GM12878 (cell line): ENCODE data around the gene RIPOR1. TPM values are rescaled to one million over a fixed set of nuclear protein-coding genes. Genes with fewer than 3 reads are reported as not detected.

ENCODE experiments used
- ATAC-seq: fragments of 200-7000 bp; cut with Tn5 transposase; 3 replicates; pipeline ENCODE4 v1.9.1; 2020; ENCODE audit warnings: mild to moderate bottlenecking, moderate library complexity
- BruUV-seq: library from RNA; stranded (reverse); fragments of 400-500 nt; replicated peaks from 2 replicates; lab custom pipeline; 2021; lab: Mats Ljungman, UMichigan
- CTCF ChIA-PET: fragments of 300-600 bp; sonication (Branson Sonifier 250); formaldehyde crosslinking; extraction: SDS; loops from one replicate; lab custom pipeline; 2021; ENCODE audit warnings: inconsistent platforms; lab: Yijun Ruan, JAX
- POLR2A ChIA-PET: fragments of 350-600 bp; formaldehyde crosslinking; extraction: SDS; loops from one replicate; lab custom pipeline; 2021; ENCODE audit warnings: inconsistent platforms; lab: Charles Lee
- RAD21 ChIA-PET: fragments of 300-600 bp; sonication (Branson Sonifier 250); formaldehyde crosslinking; loops from one replicate; lab custom pipeline; 2023; ENCODE audit warnings: antibody characterized with exemption; ENCODE audit not compliant: unreplicated experiment; lab: Charles Lee
- SMC1A ChIA-PET: fragments of 300-600 bp; sonication (Branson Sonifier 250); formaldehyde crosslinking; loops from one replicate; lab custom pipeline; 2023; ENCODE audit not compliant: unreplicated experiment, uncharacterized antibody; lab: Charles Lee
- DNase-seq: peaks from one replicate; pipeline ENCODE4 v3.0.0-alpha.2; 2011; ENCODE audit warnings: low read depth, low spot score
- FAIRE-seq: peaks from 3 replicates; lab custom pipeline; 2011; peaks lifted over from hg19 to GRCh38; lab: Jason Lieb, UNC
- H2AFZ ChIP-seq: 2 replicates; pipeline ENCODE4 v1.6.0; 2011; ENCODE audit warnings: low read depth, low read length, control low read depth; ENCODE audit not compliant: control insufficient read depth
- H3K27ac ChIP-seq: 2 replicates; pipeline ENCODE4 v1.5.1; 2011; ENCODE audit warnings: control low read depth; ENCODE audit not compliant: control insufficient read depth, insufficient read depth
- H3K27me3 ChIP-seq, 2 experiments: replicated peaks in 1 of 2; 2 replicates each; pipeline versions ENCODE4 v1.6.0 to v1.6.1; 2011; ENCODE audit warnings: low read length in 1 of 2; ENCODE audit not compliant: control insufficient read depth in 2 of 2, insufficient read depth in 2 of 2
- H3K36me3 ChIP-seq, 2 experiments: 2 replicates each; pipeline ENCODE4 v1.5.1; 2011; ENCODE audit warnings: low read length in 1 of 2; ENCODE audit not compliant: control insufficient read depth in 2 of 2, insufficient read depth in 2 of 2
- H3K4me1 ChIP-seq: 2 replicates; pipeline ENCODE4 v1.6.1; 2011; ENCODE audit warnings: mild to moderate bottlenecking, low read length, moderate library complexity, mixed read lengths; ENCODE audit not compliant: control insufficient read depth, insufficient read depth
- H3K4me2 ChIP-seq: 2 replicates; pipeline ENCODE4 v1.6.0; 2011; ENCODE audit warnings: control low read depth; ENCODE audit not compliant: control insufficient read depth, insufficient read depth
- H3K4me3 ChIP-seq: fragments of 200-600 bp; sonication (generic); 2 replicates; pipeline ENCODE4 v1.5.1; 2016
- H3K79me2 ChIP-seq: 2 replicates; pipeline ENCODE4 v1.6.0; 2011; ENCODE audit warnings: low read length; ENCODE audit not compliant: control insufficient read depth, insufficient read depth
- H3K9ac ChIP-seq: 2 replicates; pipeline ENCODE4 v1.8.0; 2011; ENCODE audit warnings: low read length, control low read depth, mixed read lengths; ENCODE audit not compliant: control insufficient read depth, insufficient read depth
- H3K9me3 ChIP-seq: replicated peaks from 3 replicates; pipeline ENCODE4 v1.5.1; 2011; ENCODE audit warnings: mild to moderate bottlenecking, low read length; ENCODE audit not compliant: control insufficient read depth, insufficient read depth
- H4K20me1 ChIP-seq: 2 replicates; pipeline ENCODE4 v1.6.0; 2011; ENCODE audit not compliant: control insufficient read depth, insufficient read depth
- ETV6 ChIP-seq, 2 experiments: fragments of 450-650 bp in 1 of 2; IDR thresholded peaks in 1 of 2; conservative IDR thresholded peaks in 1 of 2; 2 replicates each; pipeline ENCODE4 v1.6.1; 2014; ENCODE audit warnings: antibody characterized with exemption in 1 of 2, borderline replicate concordance in 1 of 2, low read depth in 1 of 2, mild to moderate bottlenecking in 1 of 2, moderate library complexity in 1 of 2
- KDM1A ChIP-seq: fragments of 200-600 bp; sonication (generic); IDR thresholded peaks from 2 replicates; pipeline ENCODE4 v1.6.1; 2016; ENCODE audit warnings: borderline replicate concordance
- MXI1 ChIP-seq: fragments of 150-350 bp; IDR thresholded peaks from 2 replicates; pipeline ENCODE4 v1.6.1; 2011; ENCODE audit warnings: low read depth, mild to moderate bottlenecking, inconsistent platforms, low read length, improper control_type of control experiment
- POU2F2 ChIP-seq: IDR thresholded peaks from 3 replicates; pipeline ENCODE4 v1.6.1; 2011; ENCODE audit warnings: low read depth, mild to moderate bottlenecking, low read length, borderline replicate concordance
- RB1 ChIP-seq: fragments of 450-650 bp; formaldehyde crosslinking; IDR thresholded peaks from 2 replicates; pipeline ENCODE4 v1.6.1; 2017; ENCODE audit warnings: mild to moderate bottlenecking, borderline replicate concordance
- RBBP5 ChIP-seq: fragments of 200-600 bp; sonication (generic); conservative IDR thresholded peaks from 2 replicates; pipeline ENCODE4 v1.6.1; 2016
- SMARCA5 ChIP-seq: fragments of 450-650 bp; IDR thresholded peaks from 2 replicates; pipeline ENCODE4 v1.6.1; 2017; ENCODE audit warnings: mild to moderate bottlenecking
- YY1 ChIP-seq: IDR thresholded peaks from 2 replicates; pipeline ENCODE4 v1.6.1; 2011; ENCODE audit warnings: low read depth, mild to moderate bottlenecking, low read length
- WGBS: methylation state at CpG from one replicate; pipeline ENCODE4 v1.1.6; 2016; ENCODE audit warnings: low lambda C conversion rate; ENCODE audit not compliant: insufficient replicate concordance, insufficient coverage; ENCODE audit errors: missing lambda C conversion rate; 5-methylcytosine and 5-hydroxymethylcytosine counted together
- in situ Hi-C: fragments of 300-500 bp; cut with MboI; formaldehyde crosslinking; loops from 9 replicates; pipeline ENCODE4 v1.14.3; 2018; ENCODE audit warnings: mixed read lengths
- intact Hi-C: fragments of 100-400 bp; cut with micrococcal nuclease; formaldehyde crosslinking; loops from one replicate; pipeline ENCODE4 v1.14.2; 2022; ENCODE audit not compliant: unreplicated experiment
- polyA plus RNA-seq, 11 experiments: library from polyadenylated mRNA; depleted of rRNA in 4 of 11; unstranded in 6 of 11; stranded (reverse) in 5 of 11; fragments of >200 nt; fragmentation: Nextera tagmentation in 4 of 11; fragmentation: Illumina TruSeq in 1 of 11; extraction: Ambion mirVana in 4 of 11; extraction: Trizol in 1 of 11; gene quantifications; 1 replicate in 1 of 11; 2 replicates in 10 of 11; pipeline versions ENCODE4 v1.2.1 to v1.2.3, GENCODE V29; 2011 to 2016; ENCODE audit warnings: inconsistent platforms in 2 of 11, missing spikeins in 2 of 11, low read depth in 1 of 11
- total RNA-seq, 4 experiments: library from RNA; depleted of rRNA in 3 of 4; stranded (reverse); fragments of >200 nt in 3 of 4; fragmentation: Illumina TruSeq in 1 of 4; extraction: Trizol in 1 of 4; gene quantifications; 2 replicates each; pipeline versions ENCODE4 v1.2.1 to v1.2.3, GENCODE V29; 2013 to 2021
- TF ChIP-seq, protein P1 (sequence below): IDR thresholded peaks from 2 replicates; pipeline ENCODE4 v1.6.1; 2012; ENCODE audit warnings: low read depth, low read length, improper control_type of control experiment
- TF ChIP-seq, protein P2 (sequence below): fragments of 450-650 bp; IDR thresholded peaks from 2 replicates; pipeline ENCODE4 v1.6.1; 2017; ENCODE audit warnings: borderline replicate concordance
- TF ChIP-seq, protein P3 (sequence below): IDR thresholded peaks from 2 replicates; pipeline ENCODE4 v1.6.1; 2011; ENCODE audit warnings: low read depth, low read length, improper control_type of control experiment, borderline replicate concordance
- TF ChIP-seq, protein P4 (sequence below): fragments of 450-650 bp; IDR thresholded peaks from 2 replicates; pipeline ENCODE4 v1.6.1; 2017; ENCODE audit warnings: low read depth, mild to moderate bottlenecking, moderate library complexity
- TF ChIP-seq, protein P5 (sequence below): fragments of 450-650 bp; IDR thresholded peaks from 2 replicates; pipeline ENCODE4 v1.6.1; 2016; ENCODE audit warnings: mild to moderate bottlenecking, moderate library complexity, borderline replicate concordance

RIPOR1 gene
- total and polyA plus RNA-seq, 10 of the 15 experiments (the other 5 are each of a cell fraction or from before 2014, with no cell fraction given), result 0.13 to 28.5 (median 7.0) TPM

DNA sequence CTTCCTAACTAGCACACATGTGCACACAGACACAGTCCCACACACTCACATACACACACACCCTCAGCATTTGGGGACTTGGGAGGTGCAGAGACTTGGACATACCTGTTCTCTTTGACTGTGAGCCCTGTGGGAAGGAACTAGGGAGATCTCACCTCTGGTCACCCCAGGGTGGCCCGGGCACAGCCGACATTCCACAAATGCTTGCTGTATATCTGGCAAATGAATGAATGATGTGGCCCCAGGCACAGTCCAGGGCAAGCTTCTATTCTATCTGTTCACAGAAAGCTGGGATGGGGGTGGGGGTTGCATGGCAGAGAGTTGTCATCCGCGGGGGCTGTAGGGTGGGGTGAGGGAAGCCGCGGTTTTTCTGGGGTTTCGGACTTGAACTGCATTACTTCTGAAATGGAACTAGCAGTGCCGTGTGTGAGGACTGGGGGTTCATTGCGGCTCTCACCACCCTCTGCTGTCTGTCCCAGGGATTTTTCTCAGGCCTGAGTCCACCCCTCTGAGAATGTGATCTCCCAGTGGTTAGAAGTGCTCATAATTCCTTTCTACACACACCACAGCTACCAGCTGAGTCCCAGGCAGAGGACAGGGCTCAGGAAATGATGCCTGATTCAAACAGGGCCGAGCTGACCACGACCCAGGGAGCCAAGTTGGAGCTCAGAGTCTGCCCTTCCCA is 3.3 kb upstream of the RIPOR1 start:
- POLR2A ChIA-PET, result no interaction called here
- 68% methylated on average over 11 of the region's 11 CpGs for WGBS
- CTCF ChIA-PET, result interaction anchor here (0.7 to 2.2 kb wide), 10 partner anchors 10 to 291 kb away, joined by 3 to 10 read pairs (median 4); partner anchors contain the start of genes C16orf86 and ENKD1
- Histone ChIP-seq H3K9me3 (no peaks in the 10 kb centered on the region), H4K20me1 (no peaks in the 10 kb centered on the region), H3K36me3 (no peaks in the 10 kb centered on the region), H2AFZ (no peak overlapping the region), H3K4me1 (peaks cover 18% of the 10 kb centered on the region), H3K4me3 (no peak overlapping the region), H3K4me2 (no peak overlapping the region), H3K27me3 (no peaks in the 10 kb centered on the region), H3K9ac (no peak overlapping the region), H3K79me2 (no peaks in the 10 kb centered on the region; the same call in none of the 2 replicates), H3K27ac (no peak overlapping the region)
- intact Hi-C loops (loop anchor here (10.0 kb wide), 1 partner anchor 399 kb away; no protein-coding TSS in a partner anchor), in situ Hi-C loops (no loop called here)
- RAD21 ChIA-PET, result interaction anchor here (0.6 to 1.5 kb wide), 3 partner anchors 11 to 142 kb away, joined by 3 to 4 read pairs (median 3); no protein-coding TSS in a partner anchor
- no TSS peak for BruUV-seq
- no peak for ATAC-seq
- SMC1A ChIA-PET, result interaction anchor here (0.9 to 2.1 kb wide), 2 partner anchors 10 to 194 kb away, joined by 3 to 4 read pairs; partner anchors contain the start of gene GFOD2
- FAIRE-seq, result no peak
- DNase-seq, result no peak
- TF ChIP-seq YY1 (no peak), KDM1A (no peak), SMARCA5 (no peak), RBBP5 (no peak), MXI1 (no peak), POU2F2 (no peak), ETV6 (conservative IDR thresholded peaks at IDR 0.05 in 1 of 2, IDR thresholded peaks at IDR 0.05 in 1 of 2; ENCODE audit: borderline replicate concordance in 1 of 2, low read depth in 1 of 2) (no peak), RB1 (no peak)
- TF ChIP-seq, protein P1, sequence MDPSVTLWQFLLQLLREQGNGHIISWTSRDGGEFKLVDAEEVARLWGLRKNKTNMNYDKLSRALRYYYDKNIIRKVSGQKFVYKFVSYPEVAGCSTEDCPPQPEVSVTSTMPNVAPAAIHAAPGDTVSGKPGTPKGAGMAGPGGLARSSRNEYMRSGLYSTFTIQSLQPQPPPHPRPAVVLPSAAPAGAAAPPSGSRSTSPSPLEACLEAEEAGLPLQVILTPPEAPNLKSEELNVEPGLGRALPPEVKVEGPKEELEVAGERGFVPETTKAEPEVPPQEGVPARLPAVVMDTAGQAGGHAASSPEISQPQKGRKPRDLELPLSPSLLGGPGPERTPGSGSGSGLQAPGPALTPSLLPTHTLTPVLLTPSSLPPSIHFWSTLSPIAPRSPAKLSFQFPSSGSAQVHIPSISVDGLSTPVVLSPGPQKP, result no peak
- TF ChIP-seq, protein P2, sequence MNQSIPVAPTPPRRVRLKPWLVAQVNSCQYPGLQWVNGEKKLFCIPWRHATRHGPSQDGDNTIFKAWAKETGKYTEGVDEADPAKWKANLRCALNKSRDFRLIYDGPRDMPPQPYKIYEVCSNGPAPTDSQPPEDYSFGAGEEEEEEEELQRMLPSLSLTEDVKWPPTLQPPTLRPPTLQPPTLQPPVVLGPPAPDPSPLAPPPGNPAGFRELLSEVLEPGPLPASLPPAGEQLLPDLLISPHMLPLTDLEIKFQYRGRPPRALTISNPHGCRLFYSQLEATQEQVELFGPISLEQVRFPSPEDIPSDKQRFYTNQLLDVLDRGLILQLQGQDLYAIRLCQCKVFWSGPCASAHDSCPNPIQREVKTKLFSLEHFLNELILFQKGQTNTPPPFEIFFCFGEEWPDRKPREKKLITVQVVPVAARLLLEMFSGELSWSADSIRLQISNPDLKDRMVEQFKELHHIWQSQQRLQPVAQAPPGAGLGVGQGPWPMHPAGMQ, result no peak
- TF ChIP-seq, protein P3, sequence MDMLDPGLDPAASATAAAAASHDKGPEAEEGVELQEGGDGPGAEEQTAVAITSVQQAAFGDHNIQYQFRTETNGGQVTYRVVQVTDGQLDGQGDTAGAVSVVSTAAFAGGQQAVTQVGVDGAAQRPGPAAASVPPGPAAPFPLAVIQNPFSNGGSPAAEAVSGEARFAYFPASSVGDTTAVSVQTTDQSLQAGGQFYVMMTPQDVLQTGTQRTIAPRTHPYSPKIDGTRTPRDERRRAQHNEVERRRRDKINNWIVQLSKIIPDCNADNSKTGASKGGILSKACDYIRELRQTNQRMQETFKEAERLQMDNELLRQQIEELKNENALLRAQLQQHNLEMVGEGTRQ, result no peak
- TF ChIP-seq, protein P4, sequence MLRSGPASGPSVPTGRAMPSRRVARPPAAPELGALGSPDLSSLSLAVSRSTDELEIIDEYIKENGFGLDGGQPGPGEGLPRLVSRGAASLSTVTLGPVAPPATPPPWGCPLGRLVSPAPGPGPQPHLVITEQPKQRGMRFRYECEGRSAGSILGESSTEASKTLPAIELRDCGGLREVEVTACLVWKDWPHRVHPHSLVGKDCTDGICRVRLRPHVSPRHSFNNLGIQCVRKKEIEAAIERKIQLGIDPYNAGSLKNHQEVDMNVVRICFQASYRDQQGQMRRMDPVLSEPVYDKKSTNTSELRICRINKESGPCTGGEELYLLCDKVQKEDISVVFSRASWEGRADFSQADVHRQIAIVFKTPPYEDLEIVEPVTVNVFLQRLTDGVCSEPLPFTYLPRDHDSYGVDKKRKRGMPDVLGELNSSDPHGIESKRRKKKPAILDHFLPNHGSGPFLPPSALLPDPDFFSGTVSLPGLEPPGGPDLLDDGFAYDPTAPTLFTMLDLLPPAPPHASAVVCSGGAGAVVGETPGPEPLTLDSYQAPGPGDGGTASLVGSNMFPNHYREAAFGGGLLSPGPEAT, result no peak
- TF ChIP-seq, protein P5, sequence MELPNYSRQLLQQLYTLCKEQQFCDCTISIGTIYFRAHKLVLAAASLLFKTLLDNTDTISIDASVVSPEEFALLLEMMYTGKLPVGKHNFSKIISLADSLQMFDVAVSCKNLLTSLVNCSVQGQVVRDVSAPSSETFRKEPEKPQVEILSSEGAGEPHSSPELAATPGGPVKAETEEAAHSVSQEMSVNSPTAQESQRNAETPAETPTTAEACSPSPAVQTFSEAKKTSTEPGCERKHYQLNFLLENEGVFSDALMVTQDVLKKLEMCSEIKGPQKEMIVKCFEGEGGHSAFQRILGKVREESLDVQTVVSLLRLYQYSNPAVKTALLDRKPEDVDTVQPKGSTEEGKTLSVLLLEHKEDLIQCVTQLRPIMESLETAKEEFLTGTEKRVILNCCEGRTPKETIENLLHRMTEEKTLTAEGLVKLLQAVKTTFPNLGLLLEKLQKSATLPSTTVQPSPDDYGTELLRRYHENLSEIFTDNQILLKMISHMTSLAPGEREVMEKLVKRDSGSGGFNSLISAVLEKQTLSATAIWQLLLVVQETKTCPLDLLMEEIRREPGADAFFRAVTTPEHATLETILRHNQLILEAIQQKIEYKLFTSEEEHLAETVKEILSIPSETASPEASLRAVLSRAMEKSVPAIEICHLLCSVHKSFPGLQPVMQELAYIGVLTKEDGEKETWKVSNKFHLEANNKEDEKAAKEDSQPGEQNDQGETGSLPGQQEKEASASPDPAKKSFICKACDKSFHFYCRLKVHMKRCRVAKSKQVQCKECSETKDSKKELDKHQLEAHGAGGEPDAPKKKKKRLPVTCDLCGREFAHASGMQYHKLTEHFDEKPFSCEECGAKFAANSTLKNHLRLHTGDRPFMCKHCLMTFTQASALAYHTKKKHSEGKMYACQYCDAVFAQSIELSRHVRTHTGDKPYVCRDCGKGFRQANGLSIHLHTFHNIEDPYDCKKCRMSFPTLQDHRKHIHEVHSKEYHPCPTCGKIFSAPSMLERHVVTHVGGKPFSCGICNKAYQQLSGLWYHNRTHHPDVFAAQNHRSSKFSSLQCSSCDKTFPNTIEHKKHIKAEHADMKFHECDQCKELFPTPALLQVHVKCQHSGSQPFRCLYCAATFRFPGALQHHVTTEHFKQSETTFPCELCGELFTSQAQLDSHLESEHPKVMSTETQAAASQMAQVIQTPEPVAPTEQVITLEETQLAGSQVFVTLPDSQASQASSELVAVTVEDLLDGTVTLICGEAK, result no peak
